Germinal center (tissue), 1 donor: Measurements from ENCODE around the gene DVL2.
"Not testable (repeated sequence)": the region's sequence is repeated elsewhere in the genome, so short reads cannot be mapped to it uniquely, and the experiment has no call there.

Experiments used
- DNase-seq: peaks from one replicate; pipeline ENCODE4 v3.0.0; 2012; ENCODE audit warnings: mixed read lengths, low spot score

DVL2 gene

DNA sequence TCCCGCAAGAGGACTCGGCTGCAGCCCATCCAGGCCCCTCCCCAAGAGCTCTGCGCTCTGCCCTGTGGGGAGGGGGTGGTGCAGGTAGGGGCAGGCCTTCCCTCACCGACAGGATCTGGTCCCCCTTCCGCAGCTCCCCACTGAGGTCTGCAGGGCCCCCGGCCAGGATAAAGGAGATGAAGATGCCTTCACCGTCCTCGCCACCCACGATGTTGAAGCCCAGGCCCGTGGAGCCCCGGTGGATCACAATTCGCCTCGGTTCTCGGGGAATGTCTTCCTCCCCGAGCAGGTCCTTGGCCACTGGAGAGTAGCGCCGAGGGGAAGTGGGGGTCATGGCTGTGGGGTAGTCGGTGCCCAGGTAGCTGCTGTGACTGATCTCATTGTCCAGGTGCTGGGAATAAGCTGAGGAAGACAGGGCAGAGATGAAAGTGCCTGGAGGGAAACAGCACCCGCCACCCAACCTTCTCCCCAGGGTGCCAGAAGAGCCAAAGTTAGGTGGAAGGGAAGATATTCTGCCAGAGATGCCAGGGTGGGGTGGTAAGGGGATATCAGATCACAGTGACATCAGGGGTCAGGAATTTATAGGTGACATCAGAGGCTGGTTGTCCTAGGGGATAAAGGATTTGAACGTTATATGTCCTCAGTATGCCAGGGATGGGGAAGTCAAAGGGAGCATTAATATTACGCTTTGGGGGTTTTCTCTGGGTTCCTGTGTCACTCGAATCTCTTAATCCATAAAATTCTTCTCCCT is 37.5 kb downstream of the DVL2 start:
- no peak for DNase-seq

GRCh38 chr17:7195971-7196370 is 38.3 kb downstream of the DVL2 start:
- DNase-seq: no peak

GRCh38 chr17:7192271-7192937 is 41.9 kb downstream of the DVL2 start:
- no peak for DNase-seq

GRCh38 chr17:7191571-7192270 is 42.6 kb downstream of the DVL2 start:
- DNase-seq: no peak

- DNase-seq: no peak
Measured at GRCh38 chr17:7191069-7191468, 43.2 kb downstream of the DVL2 start.

DNA sequence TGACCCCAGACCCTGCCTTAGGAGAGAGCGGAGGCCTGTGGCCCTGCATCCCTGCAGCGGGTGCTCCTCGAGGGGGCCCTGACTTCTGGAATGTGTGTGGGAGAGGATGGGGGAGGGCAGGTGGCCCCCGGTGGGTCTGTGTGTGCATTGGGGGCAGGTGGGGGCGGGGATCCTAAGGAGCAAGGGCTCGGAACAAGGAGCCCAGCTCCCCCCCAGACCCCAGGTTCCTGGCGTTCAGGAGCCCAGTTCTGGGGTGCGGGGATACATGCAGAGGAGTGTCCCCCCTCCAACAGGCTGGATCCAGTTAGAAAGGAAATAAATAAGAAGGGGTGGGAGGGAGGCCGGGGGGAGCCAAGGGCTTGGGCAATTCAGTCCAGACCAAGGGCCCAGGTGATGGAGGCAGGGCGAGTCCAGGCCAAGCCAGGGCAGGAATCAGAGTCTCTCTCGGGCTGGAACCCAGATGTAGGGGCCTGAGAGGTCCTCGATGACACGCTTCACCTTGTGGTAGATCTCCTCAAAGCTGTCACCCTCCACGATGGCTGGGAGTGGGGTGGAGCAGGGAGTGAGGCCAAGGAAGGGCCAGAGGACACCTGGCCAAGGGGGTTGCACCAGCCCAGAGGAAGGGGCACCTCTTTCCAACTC is 43.9 kb downstream of the DVL2 start:
- no peak for DNase-seq

DNA sequence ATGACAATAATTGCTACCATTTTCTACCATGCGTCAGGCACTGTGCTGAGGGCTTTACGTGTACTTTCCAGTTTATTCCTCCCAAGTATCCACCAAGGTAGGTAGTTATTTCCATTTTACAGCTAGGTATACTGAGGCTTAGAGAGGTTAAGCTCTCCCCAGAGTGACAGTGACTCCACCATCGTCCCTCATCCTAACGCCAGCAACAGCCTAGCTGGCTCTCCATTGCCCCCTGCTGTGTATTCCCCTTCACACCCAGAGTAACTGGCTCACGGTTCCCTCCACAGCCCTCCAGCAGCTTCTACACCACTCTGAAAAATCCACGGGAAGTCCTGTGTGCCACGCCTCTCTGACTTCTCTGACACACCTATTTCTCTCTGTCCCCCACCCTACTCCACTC is 48.1 kb downstream of the DVL2 start:
- DNase-seq: no peak

DNA sequence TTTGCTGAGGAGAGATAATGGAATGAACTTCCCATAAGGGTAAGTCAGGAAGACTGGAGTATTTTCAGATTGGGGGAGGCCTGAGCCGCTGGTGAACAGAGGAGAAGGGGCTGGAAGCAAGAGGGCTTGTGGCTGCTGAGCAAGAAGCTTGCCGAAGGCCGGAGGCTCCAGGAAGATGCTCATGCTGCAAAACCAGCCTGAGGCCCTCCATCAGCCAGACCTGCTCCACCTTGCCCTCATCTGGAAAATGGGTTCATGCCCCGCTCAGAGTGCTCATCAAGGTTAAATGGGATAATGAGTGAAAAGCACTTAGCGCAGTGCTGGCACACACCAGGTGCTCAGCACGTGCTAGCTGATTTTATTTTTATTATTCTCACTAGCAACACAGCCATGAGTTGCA is 49.7 kb downstream of the DVL2 start:
- no peak for DNase-seq

GRCh38 chr17:7184091-7184488 is 50.2 kb downstream of the DVL2 start:
- DNase-seq: no peak

GRCh38 chr17:7183433-7184090 is 50.8 kb downstream of the DVL2 start:
- DNase-seq: no peak

DNA sequence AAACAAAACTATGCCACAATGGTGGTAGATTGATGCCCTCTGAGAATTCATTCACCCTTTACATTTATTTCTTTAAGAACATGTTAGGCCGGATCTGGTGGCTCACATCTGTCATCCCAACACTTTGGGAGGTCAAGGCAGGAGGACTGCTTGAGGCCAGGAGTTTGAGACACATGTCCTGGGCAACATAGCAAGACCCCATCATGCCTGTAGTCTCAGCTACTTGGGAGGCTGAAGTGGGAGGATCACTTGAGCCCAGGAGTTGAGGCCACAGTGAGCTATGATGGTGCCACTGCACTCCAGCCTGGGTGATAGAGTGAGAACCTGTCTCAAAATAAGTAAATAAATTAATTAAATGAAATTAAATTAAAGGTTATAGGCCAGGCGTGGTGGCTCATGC is 52.2 kb downstream of the DVL2 start:
- DNase-seq: not testable (repeated sequence)

GRCh38 chr17:7179317-7180254 is 54.7 kb downstream of the DVL2 start, which contains the start of gene ASGR1:
Gene ASGR1, minus strand, starts transcription at chr17:7179370. Its CDS starts 807 bp downstream, at chr17:7178563.
- no peak for DNase-seq

DNA sequence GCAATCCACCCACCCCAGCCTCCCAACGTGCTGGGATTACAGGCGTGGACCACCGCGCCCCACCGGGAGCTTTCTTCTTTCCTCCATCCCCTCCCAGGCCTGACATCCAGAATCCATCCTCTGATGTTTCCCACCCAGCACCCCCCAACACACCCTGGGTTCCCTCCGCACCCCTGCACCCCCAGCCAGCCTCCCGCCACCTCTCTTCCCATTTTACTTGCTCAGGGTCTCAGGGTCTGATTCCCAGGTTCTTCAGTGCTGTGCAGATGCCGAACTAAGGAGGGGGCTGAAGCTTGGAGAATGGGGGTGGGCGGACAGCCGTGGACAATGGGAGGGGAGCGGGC is 55.4 kb downstream of the DVL2 start:
- DNase-seq: no peak

- DNase-seq: no peak
Measured at GRCh38 chr17:7177954-7178477, 56.3 kb downstream of the DVL2 start.

- peak; percentile 83 for DNase-seq
Measured at GRCh38 chr17:7177191-7177953, 56.9 kb downstream of the DVL2 start.

DNA sequence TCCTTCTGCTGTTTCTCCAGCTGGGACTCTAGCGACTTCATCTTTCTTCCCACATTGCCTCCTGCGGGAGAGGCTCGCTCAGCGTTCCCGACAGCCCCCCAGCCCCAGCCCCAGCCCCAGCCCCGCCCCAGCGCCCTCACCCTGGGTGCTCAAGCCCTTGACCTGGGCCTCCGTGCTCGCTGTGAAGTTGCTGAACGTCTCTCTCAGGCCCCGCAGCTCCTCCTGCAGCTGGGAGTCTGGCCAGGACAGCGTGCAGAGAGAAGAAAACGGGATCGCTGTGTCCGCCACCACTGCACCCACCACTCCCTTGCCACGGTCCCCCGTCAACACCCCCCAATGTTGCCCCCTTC is 57.5 kb downstream of the DVL2 start:
- no peak for DNase-seq

- no peak for DNase-seq
Measured at GRCh38 chr17:7176107-7176840, 58.0 kb downstream of the DVL2 start.
